Vagina (tissue), 2 donors: Measurements from ENCODE around the gene ITPK1. TPM values are rescaled to one million over a fixed set of nuclear protein-coding genes. Genes with fewer than 3 reads are reported as not detected.

Source experiments
- DNase-seq, 2 donors: peaks; one replicate each; pipeline ENCODE4 v3.0.0-alpha.2; 2017; ENCODE audit errors: extremely low spot score in 2 of 2
- H3K27ac ChIP-seq: fragments of 200-600 bp; sonication (generic); one replicate; pipeline ENCODE4 v1.5.1; 2019
- H3K27me3 ChIP-seq: fragments of 200-600 bp; sonication (generic); one replicate; pipeline ENCODE4 v1.5.1; 2019
- H3K36me3 ChIP-seq, 2 donors: fragments of 200-600 bp; sonication (generic); one replicate each; pipeline ENCODE4 v1.5.1; 2017 to 2019
- H3K4me1 ChIP-seq: fragments of 200-600 bp; sonication (generic); one replicate; pipeline ENCODE4 v1.5.1; 2019
- H3K4me3 ChIP-seq, 2 donors: fragments of 200-600 bp; sonication (generic); 1 replicate in 1 of 2; 2 replicates in 1 of 2; pipeline ENCODE4 v1.5.1; 2016 to 2019
- H3K9me3 ChIP-seq: fragments of 200-600 bp; sonication (generic); one replicate; pipeline ENCODE4 v1.5.1; 2019
- POLR2A ChIP-seq, 2 donors: fragments of 450-650 bp; IDR thresholded peaks; one replicate each; pipeline ENCODE4 v1.6.1; 2017; ENCODE audit warnings: antibody characterized with exemption in 2 of 2, mild to moderate bottlenecking in 2 of 2, moderate library complexity in 2 of 2
- POLR2AphosphoS5 ChIP-seq, 2 donors: sonication (generic); formaldehyde crosslinking; IDR thresholded peaks; one replicate each; pipeline ENCODE4 v1.9.0; 2017; ENCODE audit warnings: antibody characterized with exemption in 2 of 2, mild to moderate bottlenecking in 2 of 2, low read depth in 1 of 2; ENCODE audit not compliant: insufficient read depth in 1 of 2
- intact Hi-C: fragments of 100-400 bp; cut with DNase I; formaldehyde crosslinking; loops from one replicate; pipeline ENCODE4 v1.15.1; 2023
- total RNA-seq: library from RNA; depleted of rRNA; stranded (reverse); fragments of >200 nt; gene quantifications from one replicate; pipeline ENCODE4 v1.2.3, GENCODE V29; 2016
- TF ChIP-seq, protein P1 (sequence below), 3 experiments: fragments of 450-650 bp in 2 of 3; fragments of 200-600 bp in 1 of 3; sonication (generic) in 1 of 3; IDR thresholded peaks; one replicate each; pipeline ENCODE4 v1.5.1; 2017 to 2019; ENCODE audit warnings: antibody characterized with exemption in 3 of 3, mild to moderate bottlenecking in 2 of 3, moderate library complexity in 2 of 3

Gene ITPK1
- total RNA-seq, 1 donor from 2014 or later = 49.6 TPM

GRCh38 chr14:92940543-92940942 lies 175.2 kb downstream of the ITPK1 start:
- no peaks in the 10 kb centered on the region for H3K9me3 ChIP-seq
- H3K27ac ChIP-seq = no peak overlapping the region
- no peak overlapping the region for H3K4me3 ChIP-seq
- H3K36me3 ChIP-seq = peaks cover 0 to 10% of the 10 kb centered on the region in 2 donors
- H3K4me1 ChIP-seq = no peaks in the 10 kb centered on the region
- DNase-seq = no peak
- TF ChIP-seq, protein P1, sequence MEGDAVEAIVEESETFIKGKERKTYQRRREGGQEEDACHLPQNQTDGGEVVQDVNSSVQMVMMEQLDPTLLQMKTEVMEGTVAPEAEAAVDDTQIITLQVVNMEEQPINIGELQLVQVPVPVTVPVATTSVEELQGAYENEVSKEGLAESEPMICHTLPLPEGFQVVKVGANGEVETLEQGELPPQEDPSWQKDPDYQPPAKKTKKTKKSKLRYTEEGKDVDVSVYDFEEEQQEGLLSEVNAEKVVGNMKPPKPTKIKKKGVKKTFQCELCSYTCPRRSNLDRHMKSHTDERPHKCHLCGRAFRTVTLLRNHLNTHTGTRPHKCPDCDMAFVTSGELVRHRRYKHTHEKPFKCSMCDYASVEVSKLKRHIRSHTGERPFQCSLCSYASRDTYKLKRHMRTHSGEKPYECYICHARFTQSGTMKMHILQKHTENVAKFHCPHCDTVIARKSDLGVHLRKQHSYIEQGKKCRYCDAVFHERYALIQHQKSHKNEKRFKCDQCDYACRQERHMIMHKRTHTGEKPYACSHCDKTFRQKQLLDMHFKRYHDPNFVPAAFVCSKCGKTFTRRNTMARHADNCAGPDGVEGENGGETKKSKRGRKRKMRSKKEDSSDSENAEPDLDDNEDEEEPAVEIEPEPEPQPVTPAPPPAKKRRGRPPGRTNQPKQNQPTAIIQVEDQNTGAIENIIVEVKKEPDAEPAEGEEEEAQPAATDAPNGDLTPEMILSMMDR (IDR thresholded peaks at IDR 0.05) = no peak
- TF ChIP-seq POLR2AphosphoS5 (IDR thresholded peaks at IDR 0.05; ENCODE audit: insufficient read depth in 1 of 2, low read depth in 1 of 2) (no peak), POLR2A (IDR thresholded peaks at IDR 0.05) (no peak)
- intact Hi-C loops = no loop called here
- H3K27me3 ChIP-seq = no peaks in the 10 kb centered on the region

DNA sequence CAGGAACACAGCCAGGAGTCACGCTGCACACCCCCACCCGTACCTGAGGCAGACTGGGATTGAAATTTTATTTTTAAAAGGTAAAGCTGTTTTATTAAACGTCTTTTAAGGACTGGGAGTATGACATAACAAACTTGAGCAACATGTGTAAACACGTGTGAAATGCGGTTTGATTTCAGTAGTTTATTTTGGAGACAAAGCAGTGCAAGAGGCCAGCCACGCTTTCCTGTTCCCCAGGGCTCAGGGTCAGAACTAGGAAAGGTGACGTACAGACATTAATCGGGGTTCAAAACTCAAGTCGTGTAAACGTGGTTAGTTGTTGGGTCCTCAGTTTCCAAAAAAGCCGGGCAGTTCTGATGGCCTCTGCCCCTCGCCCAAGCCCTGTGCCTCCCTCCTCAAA lies 176.0 kb downstream of the ITPK1 start:
- Histone ChIP-seq H3K9me3 (no peaks in the 10 kb centered on the region), H3K27me3 (no peaks in the 10 kb centered on the region), H3K4me1 (no peaks in the 10 kb centered on the region), H3K27ac (no peak overlapping the region), H3K36me3 (peaks cover 0 to 2% of the 10 kb centered on the region in 2 donors), H3K4me3 (no peak overlapping the region)
- DNase-seq = no peak
- TF ChIP-seq POLR2A (IDR thresholded peaks at IDR 0.05) (no peak), POLR2AphosphoS5 (IDR thresholded peaks at IDR 0.05; ENCODE audit: insufficient read depth in 1 of 2, low read depth in 1 of 2) (no peak)
- TF ChIP-seq, protein P1 (IDR thresholded peaks at IDR 0.05) = no peak
- intact Hi-C loops = no loop called here

DNA sequence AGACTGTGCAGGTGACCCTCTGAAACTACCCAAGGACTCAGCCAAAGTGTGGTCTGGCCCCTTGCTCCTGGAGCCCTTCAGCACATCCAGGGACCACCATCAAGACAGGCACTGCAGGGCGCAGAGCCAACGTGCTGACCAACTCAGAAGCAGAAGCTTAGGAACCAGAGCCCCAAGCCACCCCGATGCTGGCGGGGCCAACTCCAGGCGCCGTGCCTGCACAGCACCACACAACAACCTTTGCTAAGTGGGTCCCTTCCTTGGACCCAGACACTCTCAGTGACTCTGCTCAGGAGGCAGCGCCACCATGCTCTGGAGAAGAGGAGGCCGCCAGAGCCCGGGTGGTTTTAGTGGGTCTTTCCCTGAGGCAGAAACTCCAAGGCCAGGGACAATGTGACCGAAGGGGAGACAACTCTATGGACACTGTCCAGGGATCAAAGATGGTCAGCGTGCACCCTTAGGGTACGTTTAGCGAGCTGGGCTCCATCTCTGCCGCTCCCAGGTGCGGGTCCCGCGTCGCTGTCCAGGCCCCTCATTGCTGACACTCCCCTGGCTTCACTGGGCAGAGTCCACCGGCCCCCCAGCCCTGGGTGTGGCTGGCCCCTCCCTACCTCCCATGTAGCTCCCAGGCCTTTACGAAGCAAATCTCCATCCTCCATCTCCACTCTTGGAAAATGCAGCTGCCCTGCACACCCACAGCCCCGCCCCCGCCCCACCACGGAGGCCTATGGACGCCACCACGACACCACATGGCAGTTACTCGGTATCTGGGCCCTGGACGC lies 176.6 kb downstream of the ITPK1 start:
- no peak for DNase-seq
- no peaks in the 10 kb centered on the region for H3K4me1 ChIP-seq
- intact Hi-C loops = no loop called here
- H3K27me3 ChIP-seq = no peaks in the 10 kb centered on the region
- no peaks in the 10 kb centered on the region for H3K9me3 ChIP-seq
- no peak overlapping the region for H3K27ac ChIP-seq
- H3K4me3 ChIP-seq = no peak overlapping the region
- no peaks in the 10 kb centered on the region for H3K36me3 ChIP-seq
- TF ChIP-seq POLR2AphosphoS5 (IDR thresholded peaks at IDR 0.05; ENCODE audit: insufficient read depth in 1 of 2, low read depth in 1 of 2) = no peak
- TF ChIP-seq POLR2A (IDR thresholded peaks at IDR 0.05) = no peak
- TF ChIP-seq, protein P1 (IDR thresholded peaks at IDR 0.05) = no peak

DNA sequence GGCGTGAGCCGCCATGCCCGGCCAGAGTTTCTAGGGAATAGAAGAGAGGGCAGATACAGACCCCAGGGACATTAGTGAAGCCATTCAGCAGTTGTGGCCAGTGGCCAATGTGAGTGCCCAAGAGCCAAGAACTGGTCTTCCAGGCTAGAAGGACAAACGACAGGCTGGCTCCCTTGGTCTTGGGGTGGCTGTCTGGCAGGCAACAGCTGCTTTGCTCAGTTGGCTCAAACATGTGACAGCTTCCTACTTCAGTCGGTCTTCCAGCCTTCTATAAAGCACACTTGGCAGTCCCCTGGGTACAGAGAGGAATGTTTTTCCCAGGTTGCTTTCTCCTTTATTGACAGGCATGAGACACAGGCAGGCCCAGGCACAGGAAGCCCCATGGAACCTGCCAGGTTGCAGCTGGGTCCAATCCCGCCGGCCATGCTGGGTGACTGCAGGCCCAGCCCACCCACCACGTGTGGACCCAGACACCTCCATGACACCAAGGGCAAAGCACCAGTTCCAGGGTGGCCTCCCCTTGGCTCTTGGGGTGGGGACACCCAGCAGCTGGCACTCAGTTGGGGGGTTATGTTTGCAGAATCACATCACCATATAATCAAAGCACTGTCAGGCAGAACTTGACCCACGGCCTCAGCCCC lies 177.4 kb downstream of the ITPK1 start:
- Histone ChIP-seq H3K27me3 (no peaks in the 10 kb centered on the region), H3K27ac (no peak overlapping the region), H3K9me3 (no peaks in the 10 kb centered on the region), H3K4me1 (no peaks in the 10 kb centered on the region), H3K36me3 (no peaks in the 10 kb centered on the region), H3K4me3 (no peak overlapping the region)
- intact Hi-C loops = no loop called here
- TF ChIP-seq, protein P1 (IDR thresholded peaks at IDR 0.05) = no peak
- TF ChIP-seq POLR2A (IDR thresholded peaks at IDR 0.05) (no peak), POLR2AphosphoS5 (IDR thresholded peaks at IDR 0.05; ENCODE audit: insufficient read depth in 1 of 2, low read depth in 1 of 2) (no peak)
- no peak for DNase-seq
